Measurements from ENCODE around the gene ARMC3. TPM values are rescaled to one million over a fixed set of nuclear protein-coding genes. Genes with fewer than 3 reads are reported as not detected.
"Not testable (repeated sequence)": the region's sequence is repeated elsewhere in the genome, so short reads cannot be mapped to it uniquely, and the experiment has no call there.

The ARMC3 gene
- total RNA-seq, 1 experiment from 2014 or later: 0.32 TPM

DNA sequence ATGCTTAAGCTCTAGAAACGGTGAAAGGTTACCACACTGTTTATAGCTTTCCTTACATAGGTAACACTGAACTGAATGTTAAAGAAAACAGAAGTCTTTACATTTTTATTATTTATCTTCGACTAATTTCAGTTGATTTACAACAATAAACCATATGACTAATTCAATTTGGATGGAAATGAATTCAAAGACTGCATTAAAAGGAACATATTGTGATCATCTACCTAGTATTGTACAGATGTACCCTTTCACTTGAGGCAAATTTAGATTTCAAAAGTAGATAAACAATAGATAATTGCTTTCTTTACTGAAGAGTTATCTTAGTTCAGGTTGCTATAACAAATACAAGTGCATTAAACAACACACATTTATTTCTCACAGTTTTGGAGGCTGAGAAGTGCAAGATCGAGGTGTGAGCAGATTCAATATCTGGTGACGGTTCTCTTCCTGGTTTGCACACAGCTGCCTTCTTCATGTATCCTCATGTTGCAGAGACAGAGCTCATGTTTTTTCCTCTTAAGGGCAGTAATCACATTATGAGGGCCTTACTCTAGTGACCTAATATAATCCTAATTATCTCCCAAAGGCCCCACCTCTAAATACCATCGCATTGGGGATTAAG is 15.0 kb upstream of the ARMC3 start:
- in situ Hi-C loops (cut with HindIII; ENCODE audit: low pct_unique_long_range_greater_than_20kb, low sequenced_read_pairs): no loop called here

GRCh38 chr10:22913474-22914092 is 14.3 kb upstream of the ARMC3 start:
- no peak for DNase-seq (ENCODE audit: low read depth, low spot score)
- in situ Hi-C loops (cut with HindIII; ENCODE audit: low pct_unique_long_range_greater_than_20kb, low sequenced_read_pairs): no loop called here

More for the DNA sequence above, 15.0 kb upstream of the ARMC3 start:
- no peak for DNase-seq (ENCODE audit: low read depth, low spot score)

GRCh38 chr10:22915314-22915713 is 12.5 kb upstream of the ARMC3 start:
- in situ Hi-C loops (cut with HindIII; ENCODE audit: low pct_unique_long_range_greater_than_20kb, low sequenced_read_pairs): no loop called here

GRCh38 chr10:22925088-22925487 is 2.8 kb upstream of the ARMC3 start:
- DNase-seq (ENCODE audit: low read depth, low spot score): no peak
- in situ Hi-C loops (cut with HindIII; ENCODE audit: low pct_unique_long_range_greater_than_20kb, low sequenced_read_pairs): no loop called here

More at GRCh38 chr10:22915314-22915713, 12.5 kb upstream of the ARMC3 start:
- no peak for DNase-seq (ENCODE audit: low read depth, low spot score)

DNA sequence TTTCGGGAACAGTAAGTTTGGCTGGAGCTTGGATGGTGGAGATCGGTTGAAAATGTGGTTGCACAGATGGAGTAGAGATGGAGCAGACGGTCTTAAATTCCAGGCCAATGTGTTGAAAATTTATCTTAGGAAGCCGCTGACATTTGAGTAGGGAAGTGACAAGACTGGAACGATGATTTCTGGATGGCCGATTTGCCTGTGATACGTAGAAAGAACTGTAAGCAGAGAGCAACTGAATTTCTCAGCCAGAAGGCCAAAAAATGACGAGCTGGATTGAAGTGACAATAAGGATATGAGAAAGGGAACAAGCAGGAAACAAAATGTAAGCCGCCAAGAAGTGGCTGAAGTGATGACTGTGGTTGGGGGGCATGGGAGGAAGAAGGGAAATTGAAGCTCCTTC is 687 bp upstream of the ARMC3 start:
- in situ Hi-C loops (cut with HindIII; ENCODE audit: low pct_unique_long_range_greater_than_20kb, low sequenced_read_pairs): no loop called here
- no peak for DNase-seq (ENCODE audit: low read depth, low spot score)

DNA sequence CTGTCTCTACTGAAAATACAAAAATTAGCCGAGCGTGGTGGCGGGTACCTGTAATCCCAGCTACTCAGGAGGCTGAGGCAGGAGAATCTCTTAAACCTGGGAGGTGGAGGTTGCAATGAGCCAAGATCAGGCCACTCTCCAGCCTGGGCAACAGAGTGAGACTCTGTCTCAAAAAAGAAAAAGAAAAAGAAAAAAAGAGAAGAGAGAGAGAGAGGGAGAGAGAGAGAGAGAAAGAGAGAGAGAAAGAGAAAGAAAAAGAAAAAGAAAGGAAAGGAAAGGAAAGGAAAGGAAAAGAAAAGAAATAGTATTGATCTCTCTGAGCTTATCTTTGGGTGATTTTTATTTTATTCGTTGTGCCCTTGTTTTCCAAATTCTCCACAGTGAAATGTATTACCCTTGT is 1.2 kb downstream of the ARMC3 start:
- DNase-seq (ENCODE audit: low read depth, low spot score); in situ Hi-C loops (cut with HindIII; ENCODE audit: low pct_unique_long_range_greater_than_20kb, low sequenced_read_pairs): not testable (repeated sequence)

- in situ Hi-C loops (cut with HindIII; ENCODE audit: low pct_unique_long_range_greater_than_20kb, low sequenced_read_pairs): no loop called here
- DNase-seq (ENCODE audit: low read depth, low spot score): no peak
These were observed 4.1 kb downstream of the ARMC3 start for GRCh38 chr10:22931948-22932347.

DNA sequence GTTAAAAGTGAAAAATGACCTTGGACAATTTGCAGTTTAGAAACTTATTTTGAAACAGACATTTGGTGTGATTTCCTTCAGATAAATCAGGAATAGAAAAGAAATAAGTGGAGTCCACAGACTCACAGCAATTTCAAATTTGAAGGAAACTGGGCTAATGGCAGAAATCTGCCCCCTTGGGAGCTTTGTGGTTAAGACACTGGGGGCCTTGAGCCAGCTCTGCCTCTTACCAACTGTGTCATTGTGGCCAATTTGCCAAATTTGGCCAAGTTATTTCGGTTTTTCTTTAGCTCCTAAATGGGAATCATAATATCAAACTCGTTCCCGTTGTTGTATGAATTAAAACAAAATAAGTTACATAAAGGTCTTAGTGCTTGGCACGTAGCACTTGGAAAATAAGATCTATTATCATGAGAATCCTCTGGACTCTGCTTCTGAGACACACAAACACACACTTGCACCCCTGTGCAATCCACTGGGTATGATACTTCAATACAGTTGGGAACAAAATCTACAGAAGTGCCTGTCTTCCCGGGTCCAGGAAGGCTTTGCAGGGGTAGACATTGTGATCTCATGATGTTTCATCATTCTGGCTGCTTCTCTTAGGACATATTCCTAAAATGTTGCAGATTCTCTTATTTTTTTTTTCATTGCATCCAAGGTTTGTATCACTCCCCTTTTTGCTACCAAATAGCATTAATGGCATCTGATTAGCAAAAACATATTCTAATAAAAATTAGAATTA is 4.9 kb downstream of the ARMC3 start:
- in situ Hi-C loops (cut with HindIII; ENCODE audit: low pct_unique_long_range_greater_than_20kb, low sequenced_read_pairs): no loop called here
- DNase-seq (ENCODE audit: low read depth, low spot score): no peak

GRCh38 chr10:22934726-22935125 is 6.9 kb downstream of the ARMC3 start:
- in situ Hi-C loops (cut with HindIII; ENCODE audit: low pct_unique_long_range_greater_than_20kb, low sequenced_read_pairs): no loop called here
- no peak for DNase-seq (ENCODE audit: low read depth, low spot score)

DNA sequence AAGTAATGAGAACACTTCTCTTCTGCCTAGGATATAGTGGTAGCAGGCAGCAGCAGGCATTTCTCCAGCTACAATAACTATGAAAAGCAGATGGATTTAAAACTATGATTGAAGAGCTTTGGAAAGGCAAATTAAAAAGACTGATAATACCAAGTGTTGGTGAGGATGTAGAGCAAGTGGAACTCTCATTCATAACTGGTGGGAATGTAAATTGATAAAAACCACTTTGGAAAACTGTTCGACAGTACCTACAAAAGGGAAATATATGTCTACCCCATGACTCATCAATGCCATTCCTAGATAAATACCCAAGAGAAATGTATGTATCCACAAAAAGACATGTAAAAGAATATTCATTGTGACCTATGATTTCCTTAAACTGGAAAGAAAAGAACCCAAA is 14.6 kb downstream of the ARMC3 start:
- in situ Hi-C loops (cut with HindIII; ENCODE audit: low pct_unique_long_range_greater_than_20kb, low sequenced_read_pairs): no loop called here

DNA sequence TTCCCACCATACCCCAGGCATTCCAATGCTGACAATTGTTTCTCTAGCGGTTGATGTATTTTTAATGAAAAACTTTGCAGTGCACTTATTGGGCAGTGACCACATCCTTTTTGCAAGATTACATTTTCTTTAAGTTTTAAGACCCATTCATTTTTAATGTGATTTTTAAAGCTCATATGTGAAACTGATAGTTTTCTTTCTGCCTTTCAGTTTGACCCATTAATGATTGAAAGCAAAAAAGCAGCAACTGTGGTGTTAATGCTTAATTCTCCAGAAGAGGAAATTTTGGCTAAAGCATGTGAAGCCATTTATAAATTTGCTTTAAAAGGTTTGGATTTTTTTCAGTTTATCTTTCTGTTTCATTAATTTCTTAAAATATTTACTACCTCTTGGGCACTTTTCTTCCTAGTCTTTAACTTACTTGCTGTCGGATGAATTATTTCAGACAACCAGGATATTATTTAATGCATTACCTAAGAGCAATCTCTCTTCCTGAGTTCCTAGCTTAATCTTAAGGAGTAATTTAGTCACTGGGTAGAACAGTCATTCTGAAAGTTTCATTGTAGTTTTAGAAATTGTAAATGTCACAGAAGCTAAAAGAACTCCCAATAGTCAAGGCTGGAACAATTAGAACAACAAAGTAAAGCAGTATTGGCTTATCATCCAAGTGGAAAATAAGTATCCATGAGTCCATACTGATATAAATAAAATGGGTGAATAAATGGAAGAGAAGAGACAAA is 18.3 kb downstream of the ARMC3 start:
- DNase-seq (ENCODE audit: low read depth, low spot score): no peak
- in situ Hi-C loops (cut with HindIII; ENCODE audit: low pct_unique_long_range_greater_than_20kb, low sequenced_read_pairs): no loop called here

More for the DNA sequence above, 14.6 kb downstream of the ARMC3 start:
- DNase-seq (ENCODE audit: low read depth, low spot score): no peak

DNA sequence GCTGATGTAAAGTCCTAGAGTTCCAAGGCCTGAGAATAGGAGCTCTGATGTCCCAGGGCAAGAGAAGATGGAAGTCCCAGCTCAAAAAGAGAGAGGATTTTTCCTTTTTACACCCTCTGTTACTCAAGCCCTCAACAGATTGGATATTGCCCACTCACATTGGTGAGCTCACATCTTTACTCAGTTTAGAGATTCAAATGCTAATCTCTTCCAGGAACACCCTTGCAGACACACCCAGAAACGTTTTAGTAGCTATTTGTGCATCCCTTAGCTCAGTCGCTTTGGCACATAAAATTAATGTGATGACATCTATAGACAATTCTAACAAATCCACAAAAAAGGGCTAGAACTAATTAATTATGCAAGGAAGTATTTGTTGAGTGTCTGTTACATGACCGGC is 27.1 kb downstream of the ARMC3 start:
- in situ Hi-C loops (cut with HindIII; ENCODE audit: low pct_unique_long_range_greater_than_20kb, low sequenced_read_pairs): no loop called here
- no peak for DNase-seq (ENCODE audit: low read depth, low spot score)

DNA sequence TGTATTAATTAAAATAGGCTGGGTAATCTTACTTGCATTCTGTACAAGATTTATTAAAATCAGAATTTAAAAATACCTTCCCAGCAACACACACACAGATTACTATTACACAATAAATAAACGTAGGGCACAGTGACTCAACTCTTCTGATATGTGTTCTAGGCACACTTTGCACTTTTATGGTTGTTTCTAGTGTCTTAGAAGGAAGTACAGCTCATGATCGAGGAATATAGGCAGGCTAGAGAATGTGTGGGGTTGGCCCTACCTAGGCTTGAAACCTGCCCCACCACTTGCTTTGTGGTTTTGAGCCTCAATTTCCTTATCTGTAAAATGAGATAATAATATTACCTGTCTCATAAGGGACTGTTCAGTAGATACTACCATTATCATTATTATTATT is 30.5 kb downstream of the ARMC3 start:
- in situ Hi-C loops (cut with HindIII; ENCODE audit: low pct_unique_long_range_greater_than_20kb, low sequenced_read_pairs): no loop called here
- DNase-seq (ENCODE audit: low read depth, low spot score): no peak

DNA sequence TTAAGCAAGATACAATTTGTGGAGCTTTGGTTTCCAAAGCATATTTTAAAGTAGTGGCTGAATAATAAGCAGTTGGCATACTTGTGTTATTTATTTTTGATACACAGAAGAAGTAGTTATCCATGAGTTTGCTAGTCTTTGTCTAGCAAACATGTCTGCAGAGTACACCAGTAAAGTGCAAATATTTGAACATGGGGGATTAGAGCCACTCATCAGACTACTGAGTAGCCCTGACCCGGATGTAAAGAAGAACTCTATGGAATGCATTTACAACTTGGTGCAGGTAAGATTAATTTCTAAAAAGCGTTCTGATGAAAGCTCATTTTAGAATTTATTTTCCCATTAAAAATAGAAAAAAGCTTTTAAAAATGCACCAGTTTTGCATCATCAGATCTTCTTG is 31.4 kb downstream of the ARMC3 start:
- in situ Hi-C loops (cut with HindIII; ENCODE audit: low pct_unique_long_range_greater_than_20kb, low sequenced_read_pairs): no loop called here

DNA sequence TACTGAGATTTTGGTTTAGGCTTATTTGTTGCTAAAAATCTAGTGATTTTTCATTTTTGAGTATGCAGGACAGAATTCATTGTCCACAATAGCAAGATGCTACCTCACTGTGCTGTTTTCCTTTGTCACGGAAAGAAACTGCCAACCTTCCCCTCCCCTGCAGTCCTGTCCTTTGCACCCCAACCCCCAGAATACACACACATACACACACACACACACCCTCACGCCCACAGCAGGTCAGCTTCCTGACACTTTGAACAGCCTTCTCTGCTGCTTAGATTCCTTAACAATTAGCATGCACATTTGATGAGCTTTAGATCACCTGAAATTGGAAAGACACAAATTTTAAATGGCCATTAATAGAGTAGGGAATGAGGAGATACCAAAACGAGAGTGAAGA is 32.1 kb downstream of the ARMC3 start:
- in situ Hi-C loops (cut with HindIII; ENCODE audit: low pct_unique_long_range_greater_than_20kb, low sequenced_read_pairs): no loop called here

More for the DNA sequence above, 31.4 kb downstream of the ARMC3 start:
- no peak for DNase-seq (ENCODE audit: low read depth, low spot score)

GRCh38 chr10:22962817-22963216 is 35.0 kb downstream of the ARMC3 start:
- in situ Hi-C loops (cut with HindIII; ENCODE audit: low pct_unique_long_range_greater_than_20kb, low sequenced_read_pairs): no loop called here
- DNase-seq (ENCODE audit: low read depth, low spot score): no peak

More for the DNA sequence above, 32.1 kb downstream of the ARMC3 start:
- no peak for DNase-seq (ENCODE audit: low read depth, low spot score)

DNA sequence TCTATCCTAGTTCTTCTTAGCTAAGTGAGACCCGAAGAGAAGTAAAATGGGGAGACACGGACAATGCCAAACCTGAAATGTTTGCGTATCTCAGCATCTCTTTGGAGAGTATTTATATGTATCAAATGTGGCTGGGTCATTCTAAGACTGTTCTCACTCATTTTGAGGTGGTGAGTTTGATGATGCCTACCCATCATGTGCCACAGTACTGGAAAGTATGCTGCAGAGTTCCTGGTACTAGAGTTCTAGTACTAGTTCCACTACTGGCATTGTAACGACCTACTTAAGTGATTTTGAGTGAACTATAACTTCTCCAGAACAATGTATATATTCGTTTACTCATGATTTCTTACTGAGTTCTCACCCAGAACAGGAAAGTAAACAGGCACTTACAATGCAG is 41.9 kb downstream of the ARMC3 start:
- DNase-seq (ENCODE audit: low read depth, low spot score): no peak
- in situ Hi-C loops (cut with HindIII; ENCODE audit: low pct_unique_long_range_greater_than_20kb, low sequenced_read_pairs): no loop called here

GRCh38 chr10:22976534-22976933 is 48.7 kb downstream of the ARMC3 start:
- in situ Hi-C loops (cut with HindIII; ENCODE audit: low pct_unique_long_range_greater_than_20kb, low sequenced_read_pairs): loop anchor here (25.0 kb wide), 1 partner anchor 414 kb away; no protein-coding TSS in a partner anchor
- DNase-seq (ENCODE audit: low read depth, low spot score): no peak
